CD14-positive monocyte (primary cell): ENCODE measurements around the gene ECM2. TPM values are rescaled to one million over a fixed set of nuclear protein-coding genes. Genes with fewer than 3 reads are reported as not detected.

Experiments used
- DNase-seq, 3 donors: peaks; one replicate each; pipeline ENCODE4 v3.0.0-alpha.2; 2011 to 2022
- H2AFZ ChIP-seq: 2 replicates; pipeline ENCODE4 v1.6.0; 2012; ENCODE audit warnings: mild to moderate bottlenecking, low read depth, low read length, inconsistent platforms; ENCODE audit not compliant: insufficient read depth, poor library complexity, severe bottlenecking
- H3K27ac ChIP-seq, 2 donors: 1 replicate in 1 of 2; 2 replicates in 1 of 2; pipeline ENCODE4 v1.5.1; 2012 to 2013; ENCODE audit warnings: low read length in 2 of 2, control low read depth in 1 of 2, inconsistent platforms in 1 of 2, low read depth in 1 of 2, mild to moderate bottlenecking in 1 of 2
- H3K27me3 ChIP-seq, 2 donors: one replicate each; pipeline versions ENCODE4 v1.6.0 to v1.6.1; 2011 to 2013; ENCODE audit warnings: low read length in 2 of 2; ENCODE audit not compliant: control insufficient read depth in 2 of 2, insufficient read depth in 2 of 2
- H3K36me3 ChIP-seq, 2 donors: replicated peaks in 1 of 2; 1 replicate in 1 of 2; 2 replicates in 1 of 2; pipeline versions ENCODE4 v1.5.1 to v1.6.1; 2012 to 2013; ENCODE audit warnings: low read length in 2 of 2, control low read depth in 1 of 2, inconsistent platforms in 1 of 2, mild to moderate bottlenecking in 1 of 2; ENCODE audit not compliant: insufficient read depth in 2 of 2, control insufficient read depth in 1 of 2
- H3K4me1 ChIP-seq, 2 donors: 1 replicate in 1 of 2; 2 replicates in 1 of 2; pipeline versions ENCODE4 v1.5.1 to v1.6.1; 2012 to 2013; ENCODE audit warnings: low read length in 2 of 2, control low read depth in 1 of 2, inconsistent platforms in 1 of 2, mild to moderate bottlenecking in 1 of 2, moderate library complexity in 1 of 2; ENCODE audit not compliant: insufficient read depth in 2 of 2, control insufficient read depth in 1 of 2
- H3K4me2 ChIP-seq: replicated peaks from 2 replicates; pipeline ENCODE3; 2012; ENCODE audit warnings: low read length, moderate library complexity, mild to moderate bottlenecking; ENCODE audit not compliant: poor library complexity, severe bottlenecking; ENCODE audit errors: extremely low read depth
- H3K4me3 ChIP-seq, 3 experiments: fragments of 200-600 bp in 1 of 3; sonication (generic) in 1 of 3; replicated peaks in 1 of 3; 1 replicate in 2 of 3; 2 replicates in 1 of 3; pipeline ENCODE4 v1.5.1; 2011 to 2013; ENCODE audit warnings: low read length in 3 of 3, mild to moderate bottlenecking in 3 of 3, control low read depth in 2 of 3, low read depth in 2 of 3, inconsistent platforms in 1 of 3, moderate library complexity in 1 of 3
- H3K79me2 ChIP-seq: 2 replicates; pipeline ENCODE4 v1.6.0; 2012; ENCODE audit warnings: mild to moderate bottlenecking, control low read depth, inconsistent platforms, low read length, moderate library complexity; ENCODE audit not compliant: insufficient read depth
- H3K9ac ChIP-seq: 2 replicates; pipeline ENCODE4 v1.6.0; 2017; ENCODE audit warnings: low read length, mild to moderate bottlenecking; ENCODE audit not compliant: insufficient read depth, poor library complexity, severe bottlenecking
- H3K9me3 ChIP-seq, 2 donors: replicated peaks in 1 of 2; 1 replicate in 1 of 2; 2 replicates in 1 of 2; pipeline versions ENCODE4 v1.5.1 to v1.6.1; 2012 to 2013; ENCODE audit warnings: low read length in 2 of 2, control low read depth in 1 of 2; ENCODE audit not compliant: control insufficient read depth in 1 of 2, insufficient read depth in 1 of 2
- H4K20me1 ChIP-seq: 2 replicates; pipeline ENCODE4 v1.6.0; 2012; ENCODE audit warnings: mild to moderate bottlenecking, low read length, control low read depth, moderate library complexity; ENCODE audit not compliant: insufficient read depth
- H3K27ac Mint-ChIP-seq, 7 donors: one replicate each; pipeline ENCODE4 v1.8.0; 2020; ENCODE audit warnings: mild to moderate bottlenecking in 7 of 7, mixed read lengths in 7 of 7, moderate library complexity in 6 of 7, inconsistent platforms in 2 of 7
- H3K27me3 Mint-ChIP-seq, 3 donors: one replicate each; pipeline ENCODE4 v1.8.0; 2021 to 2022; ENCODE audit warnings: low read depth in 3 of 3, mild to moderate bottlenecking in 3 of 3, mixed read lengths in 3 of 3, moderate library complexity in 3 of 3, inconsistent platforms in 1 of 3
- H3K36me3 Mint-ChIP-seq, 2 donors: one replicate each; pipeline ENCODE4 v1.8.0; 2020; ENCODE audit warnings: mixed read lengths in 2 of 2, inconsistent platforms in 1 of 2, mild to moderate bottlenecking in 1 of 2
- H3K4me1 Mint-ChIP-seq: one replicate; pipeline ENCODE4 v1.8.0; 2020; ENCODE audit warnings: mild to moderate bottlenecking, mixed read lengths
- H3K4me3 Mint-ChIP-seq, 2 donors: one replicate each; pipeline ENCODE4 v1.8.0; 2020; ENCODE audit warnings: mild to moderate bottlenecking in 2 of 2, mixed read lengths in 2 of 2, moderate library complexity in 1 of 2
- H3K9me3 Mint-ChIP-seq, 7 donors: one replicate each; pipeline ENCODE4 v1.8.0; 2020 to 2022; ENCODE audit warnings: mixed read lengths in 7 of 7, mild to moderate bottlenecking in 6 of 7, moderate library complexity in 6 of 7, inconsistent platforms in 2 of 7
- WGBS: methylation state at CpG from one replicate; pipeline ENCODE4 v1.1.5; 2013; ENCODE audit warnings: missing lambda C conversion rate; ENCODE audit not compliant: insufficient coverage; 5-methylcytosine and 5-hydroxymethylcytosine counted together
- intact Hi-C, 2 donors: fragments of 100-400 bp; cut with micrococcal nuclease; formaldehyde crosslinking; loops; one replicate each; pipeline versions ENCODE4 v1.15.0 to v1.15.1; 2023
- polyA plus RNA-seq, 3 donors: library from polyadenylated mRNA; depleted of rRNA in 1 of 3; unstranded in 2 of 3; stranded (reverse) in 1 of 3; fragments of 300-500 nt in 2 of 3; fragments of >200 nt in 1 of 3; fragmentation: Illumina TruSeq in 2 of 3; gene quantifications; 1 replicate in 2 of 3; 2 replicates in 1 of 3; pipeline ENCODE4 v1.2.3, GENCODE V29; 2012 to 2021
- TF ChIP-seq, protein P1 (sequence below): fragments of 200-600 bp; IDR thresholded peaks from one replicate; pipeline ENCODE4 v1.8.0; 2022; ENCODE audit warnings: antibody characterized with exemption, mild to moderate bottlenecking

The ECM2 gene
- polyA plus RNA-seq, 3 donors = 0.15 TPM; not detected in 2

- Mint-ChIP-seq H3K4me1 (no peaks in the 10 kb centered on the region), H3K36me3 (peaks cover 5% of the 10 kb centered on the region in 2 donors), H3K27ac (no peak overlapping the region), H3K9me3 (peaks cover 0 to 3% (median 0%) of the 10 kb centered on the region in 7 donors), H3K4me3 (no peak overlapping the region), H3K27me3 (peaks cover 0 to 5% (median 2%) of the 10 kb centered on the region in 3 donors)
- Histone ChIP-seq H3K27me3 (no peaks in the 10 kb centered on the region), H4K20me1 (no peaks in the 10 kb centered on the region), H3K4me1 (no peaks in the 10 kb centered on the region), H2AFZ (no peak overlapping the region), H3K9ac (no peak overlapping the region), H3K36me3 (no peaks in the 10 kb centered on the region), H3K9me3 (no peaks in the 10 kb centered on the region), H3K4me3 (no peak overlapping the region), H3K4me2 (no peak overlapping the region), H3K27ac (no peak overlapping the region), H3K79me2 (no peaks in the 10 kb centered on the region)
- no peak for DNase-seq
- intact Hi-C loops = no loop called here
- TF ChIP-seq, protein P1, sequence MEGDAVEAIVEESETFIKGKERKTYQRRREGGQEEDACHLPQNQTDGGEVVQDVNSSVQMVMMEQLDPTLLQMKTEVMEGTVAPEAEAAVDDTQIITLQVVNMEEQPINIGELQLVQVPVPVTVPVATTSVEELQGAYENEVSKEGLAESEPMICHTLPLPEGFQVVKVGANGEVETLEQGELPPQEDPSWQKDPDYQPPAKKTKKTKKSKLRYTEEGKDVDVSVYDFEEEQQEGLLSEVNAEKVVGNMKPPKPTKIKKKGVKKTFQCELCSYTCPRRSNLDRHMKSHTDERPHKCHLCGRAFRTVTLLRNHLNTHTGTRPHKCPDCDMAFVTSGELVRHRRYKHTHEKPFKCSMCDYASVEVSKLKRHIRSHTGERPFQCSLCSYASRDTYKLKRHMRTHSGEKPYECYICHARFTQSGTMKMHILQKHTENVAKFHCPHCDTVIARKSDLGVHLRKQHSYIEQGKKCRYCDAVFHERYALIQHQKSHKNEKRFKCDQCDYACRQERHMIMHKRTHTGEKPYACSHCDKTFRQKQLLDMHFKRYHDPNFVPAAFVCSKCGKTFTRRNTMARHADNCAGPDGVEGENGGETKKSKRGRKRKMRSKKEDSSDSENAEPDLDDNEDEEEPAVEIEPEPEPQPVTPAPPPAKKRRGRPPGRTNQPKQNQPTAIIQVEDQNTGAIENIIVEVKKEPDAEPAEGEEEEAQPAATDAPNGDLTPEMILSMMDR = no peak
- 80% methylated on average over 1 of the region's 2 CpGs for WGBS
Observed at GRCh38 chr9:92520837-92521236, 15.0 kb downstream of the ECM2 start.

- DNase-seq = no peak
- H3K79me2 ChIP-seq = no peaks in the 10 kb centered on the region
- H3K27ac ChIP-seq = no peak overlapping the region
- no peaks in the 10 kb centered on the region for H3K9me3 ChIP-seq
- no peak overlapping the region for H2AFZ ChIP-seq
- Mint-ChIP-seq H3K36me3 (peaks cover 5% of the 10 kb centered on the region in 2 donors), H3K9me3 (peaks cover 0 to 3% (median 0%) of the 10 kb centered on the region in 7 donors), H3K27me3 (peaks cover 0 to 5% (median 2%) of the 10 kb centered on the region in 3 donors), H3K4me3 (no peak overlapping the region), H3K4me1 (no peaks in the 10 kb centered on the region), H3K27ac (no peak overlapping the region)
- no peak overlapping the region for H3K9ac ChIP-seq
- H3K4me2 ChIP-seq = no peak overlapping the region
- H3K27me3 ChIP-seq = no peaks in the 10 kb centered on the region
- H4K20me1 ChIP-seq = no peaks in the 10 kb centered on the region
- no peak overlapping the region for H3K4me3 ChIP-seq
- TF ChIP-seq, protein P1 = no peak
- intact Hi-C loops = no loop called here
- no peaks in the 10 kb centered on the region for H3K36me3 ChIP-seq
- no peaks in the 10 kb centered on the region for H3K4me1 ChIP-seq
- WGBS = no CpG with 5 or more reads among the region's 4 CpGs
Observed at GRCh38 chr9:92518199-92518598, 17.6 kb downstream of the ECM2 start.
